Motor neuron (in vitro differentiated cells): ENCODE results near the gene RXRB. TPM values are rescaled to one million over a fixed set of nuclear protein-coding genes. Genes with fewer than 3 reads are reported as not detected.

Experiments
- ATAC-seq, 8 experiments: fragments of 200-7000 bp; cut with Tn5 transposase; replicated peaks in 6 of 8; 2 replicates each; pipeline ENCODE4 v1.8.0; 2021; ENCODE audit warnings: mild to moderate bottlenecking in 8 of 8, moderate library complexity in 8 of 8
- H3K27ac ChIP-seq, 2 donors: fragments of 250-450 bp; sonication (Bioruptor Pico); 2 replicates each; pipeline ENCODE4 v1.9.0; 2021; ENCODE audit warnings: antibody characterized with exemption in 2 of 2, mild to moderate bottlenecking in 2 of 2, moderate library complexity in 1 of 2
- H3K4me1 ChIP-seq, 2 donors: fragments of 250-450 bp; sonication (Bioruptor Pico); replicated peaks in 1 of 2; 2 replicates each; pipeline ENCODE4 v1.6.1; 2021; ENCODE audit warnings: antibody characterized with exemption in 2 of 2, mild to moderate bottlenecking in 2 of 2, moderate library complexity in 1 of 2
- H3K4me3 ChIP-seq, 5 donors: fragments of 250-450 bp; sonication (Bioruptor Pico); 2 replicates each; pipeline ENCODE4 v1.9.0; 2021; ENCODE audit warnings: antibody characterized with exemption in 5 of 5, mild to moderate bottlenecking in 5 of 5, moderate library complexity in 4 of 5
- WGBS, 10 experiments: fragments of 450-650 bp; shearing (Covaris generic); methylation state at CpG; one replicate each; pipeline ENCODE4 v1.0.0; 2022; 5-methylcytosine and 5-hydroxymethylcytosine counted together
- in situ Hi-C, 9 experiments: fragments of 400-800 bp; cut with MboI; loops; one replicate each; pipeline ENCODE4 v1.15.0; 2021; ENCODE audit warnings: low sequenced_read_pairs in 9 of 9, low pct_unique_long_range_greater_than_20kb in 2 of 9; ENCODE audit not compliant: unreplicated experiment in 9 of 9
- total RNA-seq, 8 experiments: library from RNA; unstranded; fragments of 300-600 nt; gene quantifications; 2 replicates each; pipeline versions ENCODE4 v1.2.3 to v1.2.4, GENCODE V29; 2022

Gene RXRB
- 10 to 100 TPM; 19.3 to 52.0 (median 35.4) TPM for total RNA-seq

DNA sequence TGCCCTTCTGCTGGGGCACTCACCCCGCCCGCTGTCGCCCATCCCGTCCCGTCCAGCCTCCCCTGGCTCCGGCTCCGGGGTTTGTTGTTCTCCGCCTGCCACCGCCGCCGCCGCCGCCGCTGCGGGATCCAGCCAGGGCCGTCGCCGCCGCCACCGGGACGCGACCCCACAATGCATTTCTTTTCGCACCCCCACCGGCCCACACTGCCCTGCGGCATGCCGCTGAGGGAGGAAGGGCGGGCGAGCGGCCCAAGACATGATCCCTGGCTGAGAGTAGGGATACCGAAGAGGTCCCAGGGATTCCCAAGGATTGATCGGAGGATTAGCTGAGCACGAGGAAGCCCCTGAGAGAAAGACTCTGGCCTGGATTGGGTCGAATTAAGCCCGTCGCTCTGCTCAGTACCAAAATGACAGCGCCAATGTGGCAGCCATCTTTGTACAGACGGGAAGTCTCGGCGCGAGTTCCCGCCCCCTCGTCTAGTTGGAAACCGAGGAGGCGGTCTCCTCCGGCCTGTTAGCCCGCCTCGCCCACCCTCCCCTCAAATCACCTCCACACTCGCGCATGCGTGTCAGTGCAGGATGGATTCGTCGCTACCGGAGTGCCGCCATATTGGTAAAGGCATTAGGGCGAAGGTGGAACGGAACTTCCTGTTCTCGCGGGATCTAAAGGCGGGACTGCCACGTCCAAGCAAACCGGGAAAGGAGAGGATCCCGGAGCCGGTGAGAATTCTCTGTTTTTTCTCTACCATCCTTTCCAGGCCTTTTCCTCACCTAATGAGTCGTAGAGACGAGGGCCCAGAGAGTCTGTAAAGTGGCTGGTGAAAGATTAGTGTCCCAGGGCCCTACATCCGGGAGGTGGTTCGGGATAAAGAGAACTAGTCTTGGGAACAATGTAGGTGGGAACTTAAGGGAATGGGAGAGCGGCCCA is at the start of gene RXRB, which contains the start of gene SLC39A7:
Gene RXRB (minus strand): TSS at position 447 of the 928 bp plus-strand sequence. CDS start 189 bp downstream, at position 258.
Gene SLC39A7 (plus strand): TSS at position 649 of the 928 bp plus-strand sequence. CDS start 379 bp downstream, outside the sequence.
- peak within 1 kb of the TSS; percentile 68 to 95 (median 82) for H3K4me3 ChIP-seq
- peaks cover 26 to 27% of the 10 kb centered on the region in 2 donors for H3K4me1 ChIP-seq
- in situ Hi-C loops, result no loop called here
- WGBS, 10 experiments, result 0% methylated on average over 1 to 17 of the region's 68 CpGs; no CpG with 5 or more reads in 2 of the 10 experiments
- peak; percentile 49 to 72 (median 60) for ATAC-seq
- H3K27ac ChIP-seq, result peak within 1 kb of the TSS; percentile 98 to 99

DNA sequence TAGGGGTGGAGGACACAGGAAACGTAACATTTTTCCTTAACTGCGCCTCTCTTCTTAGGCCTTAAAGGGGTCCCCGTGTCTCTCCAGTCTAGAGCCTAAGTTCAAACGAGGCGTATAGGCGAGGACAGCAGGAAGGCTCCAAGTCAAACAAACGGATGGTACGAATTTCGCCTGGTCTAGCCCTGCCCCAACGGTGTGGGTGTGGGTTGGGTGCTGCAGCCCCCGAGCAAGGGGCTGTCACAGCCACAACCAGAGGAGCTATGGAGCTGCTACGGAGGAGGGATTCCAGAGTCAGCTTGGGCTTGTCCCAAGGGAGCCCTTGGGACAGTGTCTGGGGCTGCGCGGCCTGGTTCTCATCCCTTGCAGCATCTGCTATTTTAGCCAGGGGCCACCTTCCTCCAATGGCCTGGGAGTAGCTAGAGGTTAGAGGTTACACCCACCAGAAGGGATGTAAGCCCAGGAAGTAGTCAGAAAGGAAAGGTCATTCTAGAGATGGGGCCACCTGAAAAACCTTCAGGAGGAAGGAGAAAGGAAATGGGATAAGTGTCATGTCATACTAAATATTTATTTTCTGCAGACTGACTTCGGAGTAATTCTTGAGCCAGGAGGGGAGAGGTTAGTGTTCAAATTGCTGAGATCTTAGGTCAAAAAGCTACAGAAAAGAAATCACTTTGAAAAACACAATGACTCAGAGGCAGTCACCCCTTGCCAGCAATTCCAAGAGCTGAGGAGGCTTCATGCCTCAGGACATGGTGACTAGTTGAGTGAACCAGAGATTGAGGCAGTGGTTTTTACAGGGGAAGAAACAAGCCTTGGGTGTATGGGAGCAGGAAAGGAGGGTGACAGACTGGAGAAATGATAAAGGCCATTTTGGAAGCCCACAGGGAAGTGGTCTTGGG is 49.5 kb upstream of the RXRB start:
- Histone ChIP-seq H3K4me1 (peaks cover 12 to 14% of the 10 kb centered on the region in 2 donors), H3K4me3 (peak overlapping the region; percentile 38 to 52 (median 45)), H3K27ac (peak overlapping the region; percentile 63 to 82)
- in situ Hi-C loops, result loop anchor here in 7 of 9 experiments (5.0 to 25.0 kb wide), 4 partner anchors 83 to 238 kb away; partner anchors contain the start of gene HLA-DOA (in 5 of the 7)
- WGBS, 10 experiments, result 0 to 55% (median 23%) methylated on average over 1 to 11 of the region's 15 CpGs; no CpG with 5 or more reads in 2 of the 10 experiments
- peak in 6 of 8 experiments; percentile 0 to 22 (median 15) for ATAC-seq

DNA sequence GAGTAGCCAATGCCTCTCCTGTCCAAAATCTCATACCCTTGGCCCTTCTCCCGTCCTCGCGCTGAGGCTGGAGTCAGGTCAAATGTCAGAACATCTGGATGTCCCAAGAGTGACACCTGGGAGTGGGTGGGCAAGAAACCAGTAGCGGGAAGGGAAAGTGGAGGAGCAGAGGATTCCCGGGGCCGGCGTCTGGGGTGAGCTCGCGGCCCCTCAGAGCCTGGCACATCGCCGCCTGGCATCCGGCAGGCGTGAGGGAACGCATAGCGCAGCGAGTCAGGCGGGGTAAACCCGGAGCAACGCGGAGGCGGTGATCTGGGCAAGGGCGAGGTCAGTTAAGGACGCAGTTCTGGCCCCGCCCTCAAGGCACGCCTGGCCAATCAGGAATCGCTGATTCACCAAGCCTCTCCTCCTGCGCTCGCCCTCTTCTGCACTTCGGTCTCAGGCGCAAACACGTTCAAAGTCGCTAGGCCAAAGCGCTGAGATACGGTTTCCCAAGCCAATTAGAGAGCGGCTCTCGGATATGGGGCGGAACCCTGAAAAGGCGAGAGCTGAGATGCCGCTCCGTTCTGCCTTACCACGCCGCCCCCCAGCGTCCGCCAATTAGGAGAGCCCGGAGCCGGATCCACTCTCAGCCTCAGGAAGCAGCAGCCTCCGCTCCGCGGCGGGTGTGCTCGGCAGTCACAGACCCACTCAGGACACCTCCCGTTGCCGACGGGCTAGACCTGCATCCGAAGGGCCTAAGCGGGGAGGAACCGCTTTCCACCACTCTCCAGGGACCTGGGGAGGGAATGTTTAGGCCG is 48.7 kb upstream of the RXRB start:
- in situ Hi-C loops, result loop anchor here in 7 of 9 experiments (5.0 to 25.0 kb wide), 4 partner anchors 82 to 237 kb away; partner anchors contain the start of gene HLA-DOA (in 5 of the 7)
- H3K4me1 ChIP-seq, result peaks cover 12 to 14% of the 10 kb centered on the region in 2 donors
- 0 to 9% (median 0%) methylated on average over 6 to 33 of the region's 58 CpGs; no CpG with 5 or more reads in 3 of the 10 experiments for WGBS, 10 experiments
- peak; percentile 86 to 96 (median 90) for ATAC-seq
- peak overlapping the region; percentile 38 to 52 (median 45) for H3K4me3 ChIP-seq
- H3K27ac ChIP-seq, result peak overlapping the region; percentile 63 to 82

DNA sequence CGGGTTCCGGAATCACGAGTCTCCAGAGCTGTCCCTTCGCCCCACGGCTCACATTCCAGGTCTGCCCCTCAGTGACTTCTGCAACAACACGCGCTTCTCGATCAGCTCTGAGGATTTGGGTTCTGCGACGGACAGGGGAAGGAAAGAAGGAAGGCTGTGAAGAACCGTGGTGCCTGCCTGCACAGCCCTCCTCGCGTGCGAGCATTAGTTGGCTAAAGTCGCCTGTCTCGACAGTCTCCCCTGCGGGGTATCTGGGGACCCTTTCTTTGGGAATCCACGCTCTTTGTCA is 48.1 kb upstream of the RXRB start:
- Histone ChIP-seq H3K27ac (no peak overlapping the region), H3K4me3 (peak overlapping the region; percentile 38 to 52 (median 45)), H3K4me1 (peaks cover 12 to 14% of the 10 kb centered on the region in 2 donors)
- 0 to 12% (median 1%) methylated on average over 3 to 12 of the region's 18 CpGs; no CpG with 5 or more reads in 6 of the 10 experiments for WGBS, 10 experiments
- peak; percentile 1 to 11 (median 6) for ATAC-seq
- in situ Hi-C loops, result loop anchor here in 7 of 9 experiments (5.0 to 25.0 kb wide), 4 partner anchors 81 to 236 kb away; partner anchors contain the start of gene HLA-DOA (in 5 of the 7)

DNA sequence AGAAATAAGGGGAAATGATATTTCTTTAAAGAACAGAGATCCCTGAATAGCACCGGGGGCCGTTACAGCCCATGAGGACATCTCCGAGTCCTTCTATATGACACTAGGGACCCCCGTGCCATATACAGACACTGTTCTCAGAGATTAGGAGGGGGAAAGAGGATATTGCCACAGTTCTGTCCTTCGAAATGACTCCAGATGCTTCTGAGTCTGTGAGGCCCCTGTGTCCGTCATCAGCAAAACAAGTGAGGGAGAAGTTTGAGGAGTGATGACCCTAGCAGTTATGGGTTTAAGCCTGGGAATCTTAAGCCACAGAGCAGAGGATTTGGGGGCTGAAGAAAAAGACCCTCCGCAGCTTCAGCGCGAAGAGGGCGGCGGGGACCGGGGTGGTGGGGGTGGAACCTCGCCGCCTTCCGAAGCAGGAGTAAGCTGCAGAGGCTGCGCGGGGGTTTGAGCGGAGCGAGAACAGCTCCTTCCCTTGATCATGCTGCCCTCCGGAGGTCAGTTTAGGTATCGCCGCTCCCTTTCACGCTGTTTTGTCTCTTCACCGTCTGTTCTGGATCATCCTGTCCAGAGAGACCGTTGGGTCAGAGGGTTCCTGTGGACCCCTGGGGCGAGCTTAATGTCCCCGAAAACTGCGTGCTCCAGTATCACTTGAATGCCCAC is 47.6 kb upstream of the RXRB start:
- in situ Hi-C loops, result loop anchor here in 7 of 9 experiments (5.0 to 25.0 kb wide), 4 partner anchors 81 to 236 kb away; partner anchors contain the start of gene HLA-DOA (in 5 of the 7)

DNA sequence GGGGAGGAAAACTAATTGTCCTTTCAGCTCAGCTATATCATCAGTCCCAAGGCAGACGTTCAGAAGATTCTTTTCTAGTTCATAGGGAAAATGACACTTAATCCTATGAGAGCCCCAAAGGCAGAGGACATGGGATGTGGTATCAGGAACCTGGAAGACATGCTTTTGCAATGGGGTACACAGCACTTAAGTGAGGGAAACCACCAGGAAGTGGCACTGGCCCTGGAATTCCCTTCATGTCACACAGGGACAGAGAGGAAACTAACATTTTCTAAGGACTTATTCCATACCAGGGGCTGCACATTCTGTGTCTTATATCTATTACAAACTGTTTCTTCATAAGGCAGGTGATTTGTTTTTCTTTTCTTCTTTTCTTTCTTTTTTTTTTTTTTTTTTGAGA is 43.0 kb upstream of the RXRB start:
- 0 to 50% (median 31%) methylated on average over 1 of the region's 1 CpG; no CpG with 5 or more reads in 4 of the 10 experiments for WGBS, 10 experiments

More for the DNA sequence above, 47.6 kb upstream of the RXRB start:
- H3K4me1 ChIP-seq, result peaks cover 12 to 14% of the 10 kb centered on the region in 2 donors
- ATAC-seq, result peak; percentile 19 to 36 (median 24)
- WGBS, 10 experiments, result 0 to 10% (median 0%) methylated on average over 1 to 11 of the region's 28 CpGs; no CpG with 5 or more reads in 5 of the 10 experiments
- H3K4me3 ChIP-seq, result peak overlapping the region; percentile 38 to 52 (median 45)
- no peak overlapping the region for H3K27ac ChIP-seq

DNA sequence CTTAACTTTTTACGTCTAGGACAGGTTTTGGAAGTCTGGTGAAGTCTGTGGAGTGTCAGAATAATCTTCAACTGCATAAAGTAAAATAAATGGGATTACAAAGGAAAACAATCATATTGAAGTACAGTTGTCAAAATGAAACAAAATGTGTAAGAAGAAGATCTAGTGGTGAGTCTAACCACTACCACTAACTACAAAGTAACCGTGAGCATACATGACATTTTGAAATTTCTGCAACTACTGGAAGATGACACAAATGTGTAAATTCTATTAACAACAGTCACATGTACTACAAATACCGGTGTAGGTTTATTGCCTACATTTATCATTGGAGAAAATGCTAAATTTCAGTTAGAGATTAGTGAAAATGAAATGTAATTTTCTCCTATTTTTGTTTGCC is 41.5 kb upstream of the RXRB start:
- no peaks in the 10 kb centered on the region for H3K4me1 ChIP-seq
- in situ Hi-C loops, result loop anchor here in 6 of 9 experiments (10.0 to 25.0 kb wide), 3 partner anchors 130 to 230 kb away; partner anchors contain the start of gene HLA-DOA (in 5 of the 6)
- no peak for ATAC-seq
- 31 to 92% (median 70%) methylated on average over 2 to 3 of the region's 3 CpGs for WGBS, 10 experiments
- H3K4me3 ChIP-seq, result no peak overlapping the region
- H3K27ac ChIP-seq, result no peak overlapping the region

More for the DNA sequence above, 43.0 kb upstream of the RXRB start:
- no peak overlapping the region for H3K27ac ChIP-seq
- H3K4me1 ChIP-seq, result peaks cover 2 to 6% of the 10 kb centered on the region in 2 donors
- H3K4me3 ChIP-seq, result no peak overlapping the region
- in situ Hi-C loops, result loop anchor here in 6 of 9 experiments (10.0 to 25.0 kb wide), 3 partner anchors 131 to 231 kb away; partner anchors contain the start of gene HLA-DOA (in 5 of the 6)
- no peak for ATAC-seq

DNA sequence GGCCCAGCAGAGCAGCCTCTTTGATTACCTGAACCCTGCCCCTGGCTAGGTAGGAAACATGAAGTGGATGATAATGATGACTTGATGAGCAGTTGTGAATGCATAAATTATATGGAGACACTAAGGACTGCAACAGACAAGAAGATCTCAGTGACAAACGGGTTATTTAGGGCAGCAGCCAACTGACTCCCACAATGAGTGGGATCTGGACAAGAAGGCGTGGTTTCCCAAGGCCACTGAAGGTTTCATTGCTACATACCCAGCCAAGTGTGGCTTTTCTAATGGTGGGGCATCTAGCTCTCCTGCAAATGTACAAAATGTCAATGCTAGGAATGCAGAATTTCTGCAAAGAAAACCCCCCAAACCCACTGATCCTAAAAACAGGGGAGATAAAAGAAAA is 37.3 kb upstream of the RXRB start:
- peaks cover 0 to 7% of the 10 kb centered on the region in 2 donors for H3K4me1 ChIP-seq
- no peak overlapping the region for H3K27ac ChIP-seq
- no peak overlapping the region for H3K4me3 ChIP-seq
- WGBS, 10 experiments, result 0 to 100% (median 75%) methylated on average over 1 to 2 of the region's 2 CpGs; no CpG with 5 or more reads in 1 of the 10 experiments
- in situ Hi-C loops, result loop anchor here in 6 of 9 experiments (25.0 kb wide), 2 partner anchors 125 to 225 kb away; partner anchors contain the start of gene HLA-DOA (in 5 of the 6)
- no peak for ATAC-seq

DNA sequence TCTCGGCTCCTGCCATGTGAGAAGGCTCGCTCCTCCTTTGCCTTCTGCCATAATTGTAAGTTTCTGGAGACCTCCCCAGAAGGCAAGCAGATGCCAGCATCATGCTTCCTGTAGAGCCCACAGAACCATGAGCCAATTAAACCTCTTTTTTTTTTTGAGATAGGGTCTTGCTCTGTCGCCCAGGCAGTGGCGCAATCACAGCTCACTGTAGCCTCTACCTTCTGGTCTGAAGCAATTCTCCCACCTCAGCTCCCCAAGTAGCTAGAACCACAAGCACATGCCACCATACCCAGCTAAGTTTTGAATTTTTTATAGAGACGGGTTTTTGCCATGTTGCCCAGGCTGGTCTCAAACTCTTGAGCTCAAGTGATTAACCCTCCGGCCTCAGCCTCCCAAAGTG is 36.4 kb upstream of the RXRB start:
- WGBS, 10 experiments, result 18 to 100% (median 88%) methylated on average over 1 to 5 of the region's 6 CpGs; no CpG with 5 or more reads in 3 of the 10 experiments
- ATAC-seq, result no peak
- Histone ChIP-seq H3K27ac (no peak overlapping the region), H3K4me1 (peaks cover 0 to 7% of the 10 kb centered on the region in 2 donors), H3K4me3 (no peak overlapping the region)
- in situ Hi-C loops, result loop anchor here in 6 of 9 experiments (25.0 kb wide), 2 partner anchors 125 to 225 kb away; partner anchors contain the start of gene HLA-DOA (in 5 of the 6)

DNA sequence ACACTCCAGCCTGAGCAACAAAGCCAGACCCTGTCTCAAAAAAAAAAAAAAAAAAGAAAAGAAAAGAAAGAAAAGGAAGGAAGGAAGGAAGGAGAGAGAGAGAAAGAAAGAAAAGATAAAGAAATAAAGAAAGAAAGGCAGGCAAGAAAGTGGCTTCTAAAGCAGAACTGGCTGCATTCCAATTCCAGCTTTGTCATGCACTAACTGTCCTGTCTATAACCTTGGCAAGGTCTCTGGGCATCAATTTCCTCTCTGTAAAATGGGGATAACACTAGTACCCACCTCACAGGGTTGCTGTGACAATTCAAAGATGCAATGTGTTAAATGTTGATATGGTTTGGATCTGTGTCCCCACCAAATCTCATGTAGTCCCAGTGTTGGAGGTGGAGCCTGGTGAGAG is 35.9 kb upstream of the RXRB start:
- Histone ChIP-seq H3K4me1 (peaks cover 0 to 7% of the 10 kb centered on the region in 2 donors), H3K27ac (no peak overlapping the region), H3K4me3 (no peak overlapping the region)
- no peak for ATAC-seq
- in situ Hi-C loops, result loop anchor here in 6 of 9 experiments (25.0 kb wide), 2 partner anchors 124 to 224 kb away; partner anchors contain the start of gene HLA-DOA (in 5 of the 6)

DNA sequence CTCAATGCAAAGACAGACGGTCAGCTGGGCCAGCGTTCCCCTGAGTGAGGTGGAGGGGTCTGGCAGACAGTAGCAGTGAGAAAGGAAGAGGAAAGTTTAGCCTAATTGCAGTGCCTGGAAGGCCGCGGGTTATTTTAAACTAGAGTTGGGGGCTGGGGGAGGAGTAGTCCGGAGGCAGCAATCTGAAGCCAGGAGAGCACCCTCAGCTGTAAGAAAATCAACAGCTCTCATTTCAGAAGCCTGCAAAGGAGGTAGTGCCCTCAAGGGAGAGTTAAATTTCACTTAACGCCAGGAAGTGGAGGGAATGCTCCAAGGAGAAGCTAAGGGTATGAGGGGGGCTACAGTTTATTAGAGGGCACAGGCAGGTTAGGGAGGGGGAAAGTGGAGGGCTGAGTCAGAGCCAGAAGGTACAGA is 34.8 kb upstream of the RXRB start:
- H3K4me1 ChIP-seq, result peaks cover 0 to 7% of the 10 kb centered on the region in 2 donors
- H3K27ac ChIP-seq, result no peak overlapping the region
- peak in 3 of 8 experiments; percentile 35 to 65 (median 56) for ATAC-seq
- WGBS, 10 experiments, result 0 to 21% (median 14%) methylated on average over 1 to 4 of the region's 6 CpGs; no CpG with 5 or more reads in 2 of the 10 experiments
- in situ Hi-C loops, result loop anchor here in 6 of 9 experiments (25.0 kb wide), 2 partner anchors 123 to 223 kb away; partner anchors contain the start of gene HLA-DOA (in 5 of the 6)
- H3K4me3 ChIP-seq, result no peak overlapping the region
